MCF 10A (cell line): Measurements from ENCODE around the gene DNAJC28. TPM values are rescaled to one million over a fixed set of nuclear protein-coding genes. Genes with fewer than 3 reads are reported as not detected.
"Not testable (repeated sequence)": the region's sequence is repeated elsewhere in the genome, so short reads cannot be mapped to it uniquely, and the experiment has no call there.

Experiments used
- BruUV-seq: library from RNA; stranded (reverse); fragments of 400-500 nt; replicated peaks from 2 replicates; lab custom pipeline; 2021; lab: Mats Ljungman, UMichigan
- CTCF ChIA-PET: fragments of 300-600 bp; sonication (Branson Sonifier 250); formaldehyde crosslinking; extraction: SDS; loops from one replicate; lab custom pipeline; 2021; ENCODE audit warnings: antibody characterized with exemption, inconsistent platforms; lab: Yijun Ruan, JAX
- POLR2A ChIA-PET: fragments of 300-600, 350-650 bp; sonication (Branson Sonifier 250); formaldehyde crosslinking; extraction: SDS; loops from one replicate; lab custom pipeline; 2020; ENCODE audit warnings: antibody characterized with exemption, inconsistent platforms; lab: Yijun Ruan, JAX
- DNase-seq: peaks from one replicate; pipeline ENCODE4 v3.0.0-alpha.2; 2018; ENCODE audit not compliant: unreplicated experiment
- H3K27ac Mint-ChIP-seq: one replicate; pipeline ENCODE4 v1.8.0; 2022; ENCODE audit warnings: mild to moderate bottlenecking, low read depth, mixed read lengths; ENCODE audit not compliant: unreplicated experiment
- H3K27me3 Mint-ChIP-seq: one replicate; pipeline ENCODE4 v1.8.0; 2022; ENCODE audit warnings: mixed read lengths; ENCODE audit not compliant: insufficient read depth, unreplicated experiment
- H3K36me3 Mint-ChIP-seq: one replicate; pipeline ENCODE4 v1.8.0; 2022; ENCODE audit warnings: mild to moderate bottlenecking, moderate library complexity, mixed read lengths; ENCODE audit not compliant: insufficient read depth, unreplicated experiment
- H3K4me1 Mint-ChIP-seq: one replicate; pipeline ENCODE4 v1.8.0; 2022; ENCODE audit warnings: mixed read lengths; ENCODE audit not compliant: insufficient read depth, unreplicated experiment
- H3K4me3 Mint-ChIP-seq: one replicate; pipeline ENCODE4 v1.8.0; 2022; ENCODE audit warnings: mild to moderate bottlenecking, moderate library complexity, mixed read lengths; ENCODE audit not compliant: unreplicated experiment
- H3K9me3 Mint-ChIP-seq: one replicate; pipeline ENCODE4 v1.8.0; 2022; ENCODE audit warnings: mixed read lengths; ENCODE audit not compliant: unreplicated experiment
- intact Hi-C: fragments of 100-400 bp; cut with micrococcal nuclease; formaldehyde crosslinking; loops from 2 replicates; pipeline ENCODE4 v1.14.1; 2022
- total RNA-seq: library from RNA; stranded (reverse); gene quantifications from 2 replicates; pipeline ENCODE4 v1.2.3, GENCODE V29; 2022
- TF ChIP-seq, protein P1 (sequence below): fragments of 200-600 bp; IDR thresholded peaks from one replicate; pipeline ENCODE4 v1.8.0; 2022; ENCODE audit warnings: antibody characterized with exemption, mild to moderate bottlenecking; ENCODE audit not compliant: unreplicated experiment

The DNAJC28 gene
- total RNA-seq, 1 experiment from 2014 or later = 0.28 TPM

DNA sequence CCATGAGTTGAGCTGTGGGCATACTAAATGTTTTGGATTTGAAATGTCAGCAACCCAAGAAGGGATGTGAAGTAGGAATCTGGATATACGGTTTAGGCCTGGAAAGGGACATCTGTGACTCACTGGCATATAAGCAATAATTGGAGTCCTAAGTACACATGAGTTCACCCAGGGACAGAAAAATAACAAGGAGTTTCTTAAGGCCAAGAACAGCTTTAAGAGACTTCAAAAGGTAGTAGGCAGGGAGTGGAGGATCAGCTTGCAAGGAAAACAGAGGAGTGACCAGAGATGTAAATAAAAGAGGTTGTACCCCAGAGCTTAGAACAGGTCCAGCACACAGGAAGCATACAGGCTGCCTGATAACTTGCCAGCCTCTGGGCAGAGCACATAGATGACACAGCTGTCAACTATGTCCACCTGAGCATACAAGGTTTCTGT is 39.9 kb downstream of the DNAJC28 start:
- no TSS peak for BruUV-seq
- peaks cover 14% of the 10 kb centered on the region for H3K4me1 Mint-ChIP-seq
- TF ChIP-seq, protein P1, sequence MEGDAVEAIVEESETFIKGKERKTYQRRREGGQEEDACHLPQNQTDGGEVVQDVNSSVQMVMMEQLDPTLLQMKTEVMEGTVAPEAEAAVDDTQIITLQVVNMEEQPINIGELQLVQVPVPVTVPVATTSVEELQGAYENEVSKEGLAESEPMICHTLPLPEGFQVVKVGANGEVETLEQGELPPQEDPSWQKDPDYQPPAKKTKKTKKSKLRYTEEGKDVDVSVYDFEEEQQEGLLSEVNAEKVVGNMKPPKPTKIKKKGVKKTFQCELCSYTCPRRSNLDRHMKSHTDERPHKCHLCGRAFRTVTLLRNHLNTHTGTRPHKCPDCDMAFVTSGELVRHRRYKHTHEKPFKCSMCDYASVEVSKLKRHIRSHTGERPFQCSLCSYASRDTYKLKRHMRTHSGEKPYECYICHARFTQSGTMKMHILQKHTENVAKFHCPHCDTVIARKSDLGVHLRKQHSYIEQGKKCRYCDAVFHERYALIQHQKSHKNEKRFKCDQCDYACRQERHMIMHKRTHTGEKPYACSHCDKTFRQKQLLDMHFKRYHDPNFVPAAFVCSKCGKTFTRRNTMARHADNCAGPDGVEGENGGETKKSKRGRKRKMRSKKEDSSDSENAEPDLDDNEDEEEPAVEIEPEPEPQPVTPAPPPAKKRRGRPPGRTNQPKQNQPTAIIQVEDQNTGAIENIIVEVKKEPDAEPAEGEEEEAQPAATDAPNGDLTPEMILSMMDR = no peak
- DNase-seq = no peak
- intact Hi-C loops = no loop called here
- POLR2A ChIA-PET = interaction anchor here (0.6 to 2.3 kb wide), 3 partner anchors 9 to 77 kb away, joined by 3 to 9 read pairs (median 3); partner anchors contain the start of gene TMEM50B
- no peaks in the 10 kb centered on the region for H3K9me3 Mint-ChIP-seq
- peaks cover 16% of the 10 kb centered on the region for H3K36me3 Mint-ChIP-seq
- no peaks in the 10 kb centered on the region for H3K27me3 Mint-ChIP-seq
- H3K4me3 Mint-ChIP-seq = no peak overlapping the region
- CTCF ChIA-PET = interaction anchor here (0.7 kb wide), 1 partner anchor 248 kb away, joined by 3 read pairs; no protein-coding TSS in a partner anchor
- peak overlapping the region; percentile 1 for H3K27ac Mint-ChIP-seq

DNA sequence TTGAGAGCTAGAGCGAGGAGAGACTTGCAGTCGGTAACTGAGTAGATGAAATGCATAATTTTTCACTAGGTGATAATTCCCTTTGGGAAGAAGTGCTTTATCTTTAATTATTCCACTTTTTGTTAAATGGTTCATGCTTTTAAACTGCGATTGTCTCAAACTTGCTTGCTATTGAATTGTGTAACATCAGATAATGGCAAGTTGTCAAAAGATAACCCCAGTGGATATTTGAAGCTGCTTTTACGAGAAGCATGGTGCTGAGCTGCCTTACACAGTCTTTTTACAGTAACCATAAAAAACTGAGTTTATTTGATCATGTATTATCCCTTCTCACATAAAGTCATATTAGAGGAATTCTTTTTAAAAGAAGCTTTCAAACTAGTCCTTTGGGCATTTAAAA is 41.9 kb downstream of the DNAJC28 start:
- CTCF ChIA-PET = interaction anchor here (0.6 to 1.6 kb wide), 4 partner anchors 86 to 252 kb away, joined by 3 read pairs; no protein-coding TSS in a partner anchor
- no peak overlapping the region for H3K27ac Mint-ChIP-seq
- BruUV-seq = no TSS peak

DNA sequence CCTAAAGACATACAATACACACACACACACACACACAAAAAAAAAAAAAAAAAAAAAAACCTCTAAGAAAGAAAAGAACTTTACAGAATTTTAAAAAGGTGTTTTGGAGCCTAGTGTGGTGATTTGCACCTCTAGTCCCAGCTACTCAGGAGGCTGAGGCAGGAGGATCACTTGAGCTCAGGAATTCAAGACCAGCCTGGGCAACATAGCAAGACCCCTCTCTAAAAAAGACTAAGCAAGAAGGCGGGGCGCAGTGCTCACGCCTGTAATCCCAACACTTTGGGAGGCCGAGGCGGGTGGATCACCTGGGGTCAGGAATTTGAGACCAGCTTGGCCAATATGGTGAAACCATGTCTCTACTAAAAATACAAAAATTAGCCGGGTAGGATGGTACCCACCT is 44.9 kb downstream of the DNAJC28 start:
- not testable (repeated sequence) for DNase-seq, H3K27ac Mint-ChIP-seq, H3K27me3 Mint-ChIP-seq, H3K9me3 Mint-ChIP-seq, BruUV-seq, H3K4me3 Mint-ChIP-seq
- Mint-ChIP-seq H3K4me1 (peaks cover 14% of the 10 kb centered on the region), H3K36me3 (peaks cover 32% of the 10 kb centered on the region)
- POLR2A ChIA-PET = interaction anchor here (2.8 to 3.6 kb wide), 2 partner anchors 17 to 85 kb away, joined by 12 to 24 read pairs; no protein-coding TSS in a partner anchor
- CTCF ChIA-PET = interaction anchor here (0.6 to 2.7 kb wide), 7 partner anchors 11 to 453 kb away, joined by 3 to 14 read pairs (median 3); no protein-coding TSS in a partner anchor
- intact Hi-C loops = loop anchor here (10.0 kb wide), 1 partner anchor 452 kb away; no protein-coding TSS in a partner anchor

More for the DNA sequence above, 41.9 kb downstream of the DNAJC28 start:
- Mint-ChIP-seq H3K4me3 (no peak overlapping the region), H3K9me3 (no peaks in the 10 kb centered on the region), H3K36me3 (peaks cover 23% of the 10 kb centered on the region), H3K27me3 (no peaks in the 10 kb centered on the region), H3K4me1 (peaks cover 14% of the 10 kb centered on the region)
- POLR2A ChIA-PET = interaction anchor here (0.6 to 2.3 kb wide), 6 partner anchors 10 to 232 kb away, joined by 3 to 9 read pairs (median 4); partner anchors contain the start of gene TMEM50B
- intact Hi-C loops = loop anchor here (10.0 kb wide), 1 partner anchor 455 kb away; no protein-coding TSS in a partner anchor
- DNase-seq = no peak
- TF ChIP-seq, protein P1 = no peak

DNA sequence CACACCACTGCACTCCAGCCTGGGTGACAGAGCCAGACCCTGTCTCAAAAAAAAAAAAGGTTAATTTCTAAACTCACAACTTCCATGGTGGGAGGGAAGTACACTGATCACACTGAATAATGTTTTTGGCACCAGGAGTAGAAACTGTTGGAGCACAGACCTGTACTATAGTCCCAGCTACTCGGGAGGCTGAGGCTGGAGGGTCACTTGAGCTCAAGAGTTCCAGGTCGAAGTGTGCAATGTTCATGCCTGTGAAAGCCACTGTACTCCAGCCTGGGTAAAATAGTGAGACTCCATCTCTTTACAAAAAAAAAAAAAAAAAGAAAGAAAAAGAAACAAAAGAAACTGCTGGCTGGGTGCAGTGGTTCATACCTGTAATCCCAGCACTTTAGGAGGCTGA is 47.0 kb downstream of the DNAJC28 start:
- BruUV-seq = no TSS peak
- ChIA-PET CTCF (interaction anchor here (0.5 to 2.7 kb wide), 34 partner anchors 10 to 1976 kb away, joined by 3 to 37 read pairs (median 4); no protein-coding TSS in a partner anchor), POLR2A (interaction anchor here (0.6 to 3.6 kb wide), 14 partner anchors 15 to 248 kb away, joined by 3 to 24 read pairs (median 6); partner anchors contain the start of genes IFNAR1, IFNGR2, IL10RB and SON)
- Mint-ChIP-seq H3K4me3 (no peak overlapping the region), H3K27me3 (no peaks in the 10 kb centered on the region), H3K36me3 (peaks cover 32% of the 10 kb centered on the region), H3K9me3 (no peaks in the 10 kb centered on the region), H3K4me1 (peaks cover 16% of the 10 kb centered on the region), H3K27ac (peak overlapping the region; percentile 19)
- TF ChIP-seq, protein P1 = no peak
- no peak for DNase-seq
- intact Hi-C loops = loop anchor here (5.0 to 10.0 kb wide), 2 partner anchors 62 to 450 kb away; no protein-coding TSS in a partner anchor
